Effector memory CD8-positive, alpha-beta T cell (primary cell): ENCODE results near the gene HSD17B7.
A peak's percentile ranks its signal among the peaks of the same experiment; 100 is the strongest.
"Not testable (repeated sequence)": the region's sequence is repeated elsewhere in the genome, so short reads cannot be mapped to it uniquely, and the experiment has no call there.

Experiments
- ATAC-seq: fragments of 150-1000 bp; cut with Tn5 transposase; replicated peaks from 2 replicates; pipeline ENCODE4 v1.10.0; 2021; ENCODE audit warnings: mild to moderate bottlenecking, moderate library complexity
- DNase-seq, 3 experiments: peaks; one replicate each; pipeline ENCODE4 v3.0.0; 2021
- H3K27ac Mint-ChIP-seq, 2 donors: one replicate each; pipeline ENCODE4 v1.8.0; 2022; ENCODE audit warnings: mild to moderate bottlenecking in 2 of 2, mixed read lengths in 2 of 2, moderate library complexity in 2 of 2
- H3K27me3 Mint-ChIP-seq, 2 donors: one replicate each; pipeline ENCODE4 v1.8.0; 2022; ENCODE audit warnings: mixed read lengths in 2 of 2
- H3K36me3 Mint-ChIP-seq: one replicate; pipeline ENCODE4 v1.8.0; 2022; ENCODE audit warnings: mild to moderate bottlenecking, moderate library complexity, mixed read lengths; ENCODE audit not compliant: insufficient read depth
- H3K4me1 Mint-ChIP-seq, 2 donors: one replicate each; pipeline ENCODE4 v1.8.0; 2022; ENCODE audit warnings: low read depth in 2 of 2, mixed read lengths in 2 of 2
- H3K4me3 Mint-ChIP-seq, 2 donors: one replicate each; pipeline ENCODE4 v1.8.0; 2022; ENCODE audit warnings: mild to moderate bottlenecking in 2 of 2, mixed read lengths in 2 of 2, moderate library complexity in 2 of 2
- H3K9me3 Mint-ChIP-seq, 2 donors: one replicate each; pipeline ENCODE4 v1.8.0; 2022; ENCODE audit warnings: mixed read lengths in 2 of 2

HSD17B7 gene

GRCh38 chr1:162782671-162783070, 7.8 kb upstream of the HSD17B7 start:
- no peak for ATAC-seq
- Mint-ChIP-seq H3K9me3 (no peaks in the 10 kb centered on the region), H3K27ac (no peak overlapping the region)

GRCh38 chr1:162784926-162785325, 5.6 kb upstream of the HSD17B7 start:
- not testable (repeated sequence) for H3K36me3 Mint-ChIP-seq, H3K9me3 Mint-ChIP-seq, H3K4me3 Mint-ChIP-seq, H3K4me1 Mint-ChIP-seq, DNase-seq, H3K27ac Mint-ChIP-seq, ATAC-seq
- H3K27me3 Mint-ChIP-seq = peaks cover 3 to 36% of the 10 kb centered on the region in 2 donors

More at GRCh38 chr1:162782671-162783070, 7.8 kb upstream of the HSD17B7 start:
- H3K4me3 Mint-ChIP-seq = no peak overlapping the region
- no peak for DNase-seq
- no peaks in the 10 kb centered on the region for H3K4me1 Mint-ChIP-seq
- no peaks in the 10 kb centered on the region for H3K36me3 Mint-ChIP-seq
- H3K27me3 Mint-ChIP-seq = peaks cover 6 to 39% of the 10 kb centered on the region in 2 donors

GRCh38 chr1:162788783-162789182, 1.7 kb upstream of the HSD17B7 start:
- H3K36me3 Mint-ChIP-seq = peaks cover 16% of the 10 kb centered on the region
- H3K4me3 Mint-ChIP-seq, H3K4me1 Mint-ChIP-seq, H3K27me3 Mint-ChIP-seq, DNase-seq, H3K27ac Mint-ChIP-seq, H3K9me3 Mint-ChIP-seq, ATAC-seq: not testable (repeated sequence)

- Mint-ChIP-seq H3K4me3 (peak overlapping the region; percentile 88 to 89), H3K27ac (peak overlapping the region; percentile 95 to 96), H3K36me3 (peaks cover 25% of the 10 kb centered on the region)
- H3K4me1 Mint-ChIP-seq, H3K27me3 Mint-ChIP-seq, H3K9me3 Mint-ChIP-seq, ATAC-seq: not testable (repeated sequence)
- peak in 1 of 3 experiments; percentile 5 for DNase-seq
Observed at GRCh38 chr1:162790985-162791357, 469 bp downstream of the HSD17B7 start.

GRCh38 chr1:162794284-162794683, 3.8 kb downstream of the HSD17B7 start:
- not testable (repeated sequence) for H3K27me3 Mint-ChIP-seq, H3K4me1 Mint-ChIP-seq, H3K4me3 Mint-ChIP-seq, ATAC-seq, H3K9me3 Mint-ChIP-seq, DNase-seq
- Mint-ChIP-seq H3K36me3 (peaks cover 40% of the 10 kb centered on the region), H3K27ac (peak overlapping the region in 1 of 2 donors; percentile 13)

- not testable (repeated sequence) for DNase-seq, H3K9me3 Mint-ChIP-seq, ATAC-seq, H3K27me3 Mint-ChIP-seq, H3K4me1 Mint-ChIP-seq, H3K4me3 Mint-ChIP-seq, H3K27ac Mint-ChIP-seq
- H3K36me3 Mint-ChIP-seq = peaks cover 55% of the 10 kb centered on the region
Observed at GRCh38 chr1:162796617-162797279, 6.2 kb downstream of the HSD17B7 start.

GRCh38 chr1:162799995-162800830, 9.7 kb downstream of the HSD17B7 start:
- H3K36me3 Mint-ChIP-seq = peaks cover 53% of the 10 kb centered on the region
- H3K9me3 Mint-ChIP-seq, DNase-seq, H3K4me3 Mint-ChIP-seq, H3K4me1 Mint-ChIP-seq, ATAC-seq, H3K27me3 Mint-ChIP-seq, H3K27ac Mint-ChIP-seq: not testable (repeated sequence)

GRCh38 chr1:162807503-162807902, 17.0 kb downstream of the HSD17B7 start:
- not testable (repeated sequence) for H3K9me3 Mint-ChIP-seq, H3K4me3 Mint-ChIP-seq, H3K27ac Mint-ChIP-seq, ATAC-seq, H3K4me1 Mint-ChIP-seq, DNase-seq, H3K27me3 Mint-ChIP-seq
- H3K36me3 Mint-ChIP-seq = peaks cover 40% of the 10 kb centered on the region

GRCh38 chr1:162812357-162812756, 21.9 kb downstream of the HSD17B7 start:
- not testable (repeated sequence) for ATAC-seq, DNase-seq, H3K27me3 Mint-ChIP-seq, H3K27ac Mint-ChIP-seq, H3K9me3 Mint-ChIP-seq, H3K4me3 Mint-ChIP-seq, H3K4me1 Mint-ChIP-seq, H3K36me3 Mint-ChIP-seq

GRCh38 chr1:162818136-162818535, 27.6 kb downstream of the HSD17B7 start:
- DNase-seq, H3K27me3 Mint-ChIP-seq, H3K9me3 Mint-ChIP-seq, H3K36me3 Mint-ChIP-seq, H3K27ac Mint-ChIP-seq, ATAC-seq, H3K4me3 Mint-ChIP-seq: not testable (repeated sequence)
- peaks cover 12 to 14% of the 10 kb centered on the region in 2 donors for H3K4me1 Mint-ChIP-seq

- H3K36me3 Mint-ChIP-seq = not testable (repeated sequence)
Observed at GRCh38 chr1:162818666-162819065, 28.2 kb downstream of the HSD17B7 start.

GRCh38 chr1:162822391-162823200, 32.1 kb downstream of the HSD17B7 start:
- peaks cover 13 to 25% of the 10 kb centered on the region in 2 donors for H3K4me1 Mint-ChIP-seq
- H3K4me3 Mint-ChIP-seq = peak overlapping the region; percentile 80 to 81
- H3K27ac Mint-ChIP-seq = peak overlapping the region; percentile 79 to 88
- peaks cover 6 to 9% of the 10 kb centered on the region in 2 donors for H3K27me3 Mint-ChIP-seq
- DNase-seq (no peak), ATAC-seq (peak; percentile 57)
- H3K36me3 Mint-ChIP-seq = no peaks in the 10 kb centered on the region
- no peaks in the 10 kb centered on the region for H3K9me3 Mint-ChIP-seq

More at GRCh38 chr1:162818666-162819065, 28.2 kb downstream of the HSD17B7 start:
- H3K9me3 Mint-ChIP-seq, H3K27me3 Mint-ChIP-seq, H3K4me3 Mint-ChIP-seq, ATAC-seq, H3K27ac Mint-ChIP-seq, DNase-seq: not testable (repeated sequence)
- H3K4me1 Mint-ChIP-seq = peaks cover 13 to 19% of the 10 kb centered on the region in 2 donors

- H3K27me3 Mint-ChIP-seq = peaks cover 6 to 9% of the 10 kb centered on the region in 2 donors
- H3K27ac Mint-ChIP-seq = peak overlapping the region; percentile 79 to 88
- DNase-seq (no peak), ATAC-seq (peak; percentile 85)
- no peaks in the 10 kb centered on the region for H3K36me3 Mint-ChIP-seq
- peak overlapping the region; percentile 80 to 81 for H3K4me3 Mint-ChIP-seq
- H3K4me1 Mint-ChIP-seq = peaks cover 13 to 25% of the 10 kb centered on the region in 2 donors
- no peaks in the 10 kb centered on the region for H3K9me3 Mint-ChIP-seq
Observed at GRCh38 chr1:162823231-162823630, 32.7 kb downstream of the HSD17B7 start.
